Measurements from ENCODE around the gene ALDH1L1. TPM values are rescaled to one million over a fixed set of nuclear protein-coding genes. Genes with fewer than 3 reads are reported as not detected.

Gene ALDH1L1
- total and polyA plus RNA-seq, 9 of the 15 experiments (the other 6 are each of a cell fraction or from before 2014, with no cell fraction given) = 0.06 to 1.9 (median 0.57) TPM; not detected in 1

DNA sequence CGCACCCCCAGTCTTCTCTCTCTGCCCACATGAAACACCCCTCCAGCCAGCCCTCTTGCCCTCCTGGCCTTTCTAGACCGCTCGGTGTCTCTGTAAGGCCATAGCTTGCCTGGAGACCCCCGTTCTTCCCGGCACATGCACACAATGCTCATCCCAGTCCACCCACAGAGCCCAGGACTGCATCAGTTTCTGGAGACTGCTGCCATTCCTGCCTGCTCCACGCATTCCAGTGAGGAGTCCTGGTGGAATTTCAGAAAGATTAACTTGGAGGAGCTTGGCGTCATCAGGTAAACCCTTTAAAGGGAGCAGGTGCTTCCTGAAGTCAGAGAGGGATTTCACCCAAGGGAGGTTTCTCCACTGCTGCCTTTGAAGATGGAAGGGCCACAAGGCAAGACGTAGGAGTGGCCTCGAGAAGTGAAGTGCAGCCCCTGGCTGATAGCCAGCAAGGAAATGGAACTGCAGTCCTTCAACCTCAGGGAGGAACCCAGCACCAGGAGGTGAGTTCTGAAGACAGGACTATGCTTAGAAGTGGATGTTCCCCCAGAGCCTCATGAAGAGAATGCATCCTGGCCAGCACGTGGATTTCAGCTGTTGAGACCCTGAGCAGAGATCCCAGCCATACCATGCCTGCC is 115.6 kb downstream of the ALDH1L1 start:
- no peaks in the 10 kb centered on the region for H3K79me2 ChIP-seq (ENCODE audit: control insufficient read depth, insufficient read depth, low read length)
- ChIA-PET CTCF (ENCODE audit: low intra/inter-chr PET ratio) (no interaction called here), POLR2A (no interaction called here)
- no peaks in the 10 kb centered on the region for H3K9me3 ChIP-seq (replicated peaks; ENCODE audit: control insufficient read depth, insufficient read depth, low read depth, low read length)
- H4K20me1 ChIP-seq (replicated peaks; ENCODE audit: control insufficient read depth, insufficient read depth, low read length) = no peaks in the 10 kb centered on the region
- H3K4me3 ChIP-seq = no peak overlapping the region
- in situ Hi-C loops (cut with MboI) = no loop called here
- H3K4me2 ChIP-seq (ENCODE audit: insufficient read depth, low read length) = no peak overlapping the region
- no peak overlapping the region for H3K9ac ChIP-seq (ENCODE audit: insufficient read depth in 1 of 2, low read depth in 2 of 2, low read length in 2 of 2)
- ATAC-seq = peak; percentile 70
- TF ChIP-seq NFIC (IDR thresholded peaks at IDR 0.05) (peak; percentile 73), CBX3 (IDR thresholded peaks at IDR 0.05; ENCODE audit: borderline replicate concordance in 1 of 2, low read length in 2 of 2) (no peak), ZNF766 (CRISPR knock-in tag; conservative IDR thresholded peaks at IDR 0.05) (peak; percentile 72; the same call in 1 of the 2 replicates)
- FAIRE-seq = no peak
- H3K4me1 ChIP-seq (replicated peaks in 1 of 2; ENCODE audit: control insufficient read depth in 2 of 2, insufficient read depth in 2 of 2, low read length in 2 of 2) = peaks cover 0 to 4% of the 10 kb centered on the region in 2 experiments; a peak in 2 of 5 replicates
- BruUV-seq (replicated peaks) = no TSS peak
- no peaks in the 10 kb centered on the region for H3K36me3 ChIP-seq (ENCODE audit: control insufficient read depth, insufficient read depth, low read length)
- H3K27ac ChIP-seq (ENCODE audit: extremely low read depth, low read depth, low read length) = no peak overlapping the region
- 32% methylated on average over 10 of the region's 10 CpGs for WGBS (ENCODE audit: insufficient coverage, low coverage, missing lambda C conversion rate)
- no peaks in the 10 kb centered on the region for H3K27me3 ChIP-seq (ENCODE audit: control insufficient read depth in 2 of 2, insufficient read depth in 2 of 2, low read length in 2 of 2)
- peak in 1 of 4 experiments; percentile 47 for DNase-seq (ENCODE audit: extremely low read depth in 1 of 4, low spot score in 3 of 4)
- no peak overlapping the region for H2AFZ ChIP-seq (ENCODE audit: low read depth, low read length)
- H3K9me1 ChIP-seq (ENCODE audit: control insufficient read depth, insufficient read depth, low read length) = no peaks in the 10 kb centered on the region
- intact Hi-C loops (cut with micrococcal nuclease) = no loop called here

DNA sequence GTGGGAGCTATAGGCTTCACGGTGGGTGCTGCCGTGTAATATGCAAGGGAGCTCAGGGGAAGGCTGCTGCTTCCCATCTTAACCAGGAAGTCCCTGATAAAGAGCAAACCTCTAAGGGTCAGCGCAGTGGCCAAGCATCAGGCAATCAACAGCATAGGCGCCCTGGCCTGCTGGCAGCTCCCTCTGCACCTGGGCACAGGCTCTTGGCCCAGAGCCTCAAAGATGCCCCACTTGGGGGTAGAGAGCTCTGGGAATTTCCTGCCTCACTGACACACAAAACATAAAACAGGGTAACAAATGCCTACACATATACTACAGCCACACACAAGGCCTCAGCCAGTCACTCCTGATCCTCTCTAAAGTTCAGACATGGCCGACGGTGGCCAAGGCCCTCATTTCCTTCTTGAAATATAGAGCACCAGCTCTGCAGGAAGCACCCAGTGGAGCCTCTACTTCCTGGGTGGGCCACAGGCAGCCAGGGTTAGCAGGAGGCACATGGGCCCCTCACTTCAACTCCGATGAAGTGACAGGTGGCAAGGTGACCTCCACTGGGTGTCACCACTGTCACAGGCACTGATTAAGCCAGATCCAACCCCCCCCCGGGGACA is 116.9 kb downstream of the ALDH1L1 start:
- H3K36me3 ChIP-seq (ENCODE audit: control insufficient read depth, insufficient read depth, low read length) = no peaks in the 10 kb centered on the region
- 66% methylated on average over 5 of the region's 8 CpGs for WGBS (ENCODE audit: insufficient coverage, low coverage, missing lambda C conversion rate)
- DNase-seq (ENCODE audit: extremely low read depth in 1 of 4, low spot score in 3 of 4) (no peak), FAIRE-seq (no peak), ATAC-seq (no peak)
- H3K9me1 ChIP-seq (ENCODE audit: control insufficient read depth, insufficient read depth, low read length) = no peaks in the 10 kb centered on the region
- H4K20me1 ChIP-seq (replicated peaks; ENCODE audit: control insufficient read depth, insufficient read depth, low read length) = no peaks in the 10 kb centered on the region
- H3K9ac ChIP-seq (ENCODE audit: insufficient read depth in 1 of 2, low read depth in 2 of 2, low read length in 2 of 2) = no peak overlapping the region
- no peak for TF ChIP-seq ZNF584 (CRISPR knock-in tag; IDR thresholded peaks at IDR 0.05; ENCODE audit: low read depth)
- no peak for TF ChIP-seq MEF2D (tag; conservative IDR thresholded peaks at IDR 0.05; ENCODE audit: low read depth)
- TF ChIP-seq ZZZ3 (IDR thresholded peaks at IDR 0.05) = no peak
- TF ChIP-seq ZNF253 (CRISPR knock-in tag; conservative IDR thresholded peaks at IDR 0.05) = no peak
- no peaks in the 10 kb centered on the region for H3K27me3 ChIP-seq (ENCODE audit: control insufficient read depth in 2 of 2, insufficient read depth in 2 of 2, low read length in 2 of 2)
- H3K27ac ChIP-seq (ENCODE audit: extremely low read depth, low read depth, low read length) = no peak overlapping the region
- intact Hi-C loops (cut with micrococcal nuclease) = no loop called here
- in situ Hi-C loops (cut with MboI) = no loop called here
- POLR2A ChIA-PET = interaction anchor here (0.6 kb wide), 1 partner anchor 92 kb away, joined by 3 read pairs; no protein-coding TSS in a partner anchor
- no TSS peak for BruUV-seq (replicated peaks)
- no peaks in the 10 kb centered on the region for H3K9me3 ChIP-seq (replicated peaks; ENCODE audit: control insufficient read depth, insufficient read depth, low read depth, low read length)
- H3K4me1 ChIP-seq (replicated peaks in 1 of 2; ENCODE audit: control insufficient read depth in 2 of 2, insufficient read depth in 2 of 2, low read length in 2 of 2) = peaks cover 0 to 4% of the 10 kb centered on the region in 2 experiments; a peak in 2 of 5 replicates
- CTCF ChIA-PET (ENCODE audit: low intra/inter-chr PET ratio) = no interaction called here
- no peak overlapping the region for H2AFZ ChIP-seq (ENCODE audit: low read depth, low read length)
- H3K79me2 ChIP-seq (ENCODE audit: control insufficient read depth, insufficient read depth, low read length) = no peaks in the 10 kb centered on the region
- H3K4me3 ChIP-seq = no peak overlapping the region
- H3K4me2 ChIP-seq (ENCODE audit: insufficient read depth, low read length) = no peak overlapping the region
